GM23248 (cell line): ENCODE data around the gene ZBED4. TPM values are rescaled to one million over a fixed set of nuclear protein-coding genes. Genes with fewer than 3 reads are reported as not detected.

Source experiments
- DNase-seq: peaks from one replicate; pipeline ENCODE4 v3.0.0-alpha.2; 2015
- H2AFZ ChIP-seq: fragments of 200-600 bp; sonication (generic); 2 replicates; pipeline ENCODE4 v1.6.1; 2016; ENCODE audit warnings: antibody characterized with exemption
- H3F3A ChIP-seq: fragments of 200-600 bp; sonication (generic); 2 replicates; pipeline ENCODE4 v1.6.1; 2016; ENCODE audit warnings: mild to moderate bottlenecking, antibody characterized with exemption, mixed run types; ENCODE audit not compliant: insufficient read depth
- H3K27ac ChIP-seq: fragments of 200-600 bp; sonication (generic); 2 replicates; pipeline ENCODE4 v1.5.1; 2016; ENCODE audit warnings: mild to moderate bottlenecking
- H3K27me3 ChIP-seq: fragments of 200-600 bp; sonication (generic); replicated peaks from 2 replicates; pipeline ENCODE4 v1.6.1; 2016; ENCODE audit warnings: mild to moderate bottlenecking; ENCODE audit not compliant: insufficient read depth
- H3K36me3 ChIP-seq: fragments of 200-600 bp; sonication (generic); 2 replicates; pipeline ENCODE4 v1.6.1; 2016; ENCODE audit warnings: low read depth, mild to moderate bottlenecking
- H3K4me1 ChIP-seq: fragments of 200-600 bp; sonication (generic); 2 replicates; pipeline ENCODE4 v1.6.1; 2016; ENCODE audit warnings: mild to moderate bottlenecking; ENCODE audit not compliant: insufficient read depth
- H3K4me2 ChIP-seq: fragments of 200-600 bp; sonication (generic); one replicate; pipeline ENCODE4 v1.6.1; 2016; ENCODE audit warnings: mild to moderate bottlenecking; ENCODE audit not compliant: unreplicated experiment
- H3K4me3 ChIP-seq: fragments of 200-600 bp; sonication (generic); 2 replicates; pipeline ENCODE4 v1.5.1; 2016; ENCODE audit warnings: mild to moderate bottlenecking
- H3K79me2 ChIP-seq: fragments of 200-600 bp; sonication (generic); 2 replicates; pipeline ENCODE4 v1.6.1; 2016; ENCODE audit warnings: mild to moderate bottlenecking; ENCODE audit not compliant: insufficient read depth
- H3K9ac ChIP-seq: fragments of 200-600 bp; sonication (generic); 2 replicates; pipeline ENCODE4 v1.6.1; 2016; ENCODE audit warnings: mild to moderate bottlenecking
- H3K9me2 ChIP-seq: fragments of 200-600 bp; sonication (generic); 2 replicates; pipeline ENCODE4 v1.6.1; 2016; ENCODE audit warnings: mixed run types, mild to moderate bottlenecking, moderate library complexity; ENCODE audit not compliant: insufficient read depth
- H3K9me3 ChIP-seq: fragments of 200-600 bp; sonication (generic); one replicate; pipeline ENCODE4 v1.6.1; 2017; ENCODE audit warnings: low read depth
- H4K20me1 ChIP-seq: fragments of 200-600 bp; sonication (generic); 2 replicates; pipeline ENCODE4 v1.6.0; 2016; ENCODE audit not compliant: insufficient read depth
- EZH2 ChIP-seq: fragments of 200-600 bp; sonication (generic); IDR thresholded peaks from 2 replicates; pipeline ENCODE4 v1.6.1; 2018; ENCODE audit warnings: antibody characterized with exemption, mild to moderate bottlenecking; ENCODE audit not compliant: insufficient read depth, poor library complexity, severe bottlenecking
- EZH2phosphoT487 ChIP-seq: fragments of 200-600 bp; sonication (generic); IDR thresholded peaks from 2 replicates; pipeline ENCODE4 v1.6.1; 2018; ENCODE audit warnings: antibody characterized with exemption, moderate library complexity, mild to moderate bottlenecking, low read depth; ENCODE audit not compliant: insufficient read depth
- WGBS, 2 experiments: methylation state at CpG; one replicate each; pipeline ENCODE4 v1.1.6; 2015 to 2017; ENCODE audit warnings: low lambda C conversion rate in 2 of 2, low coverage in 1 of 2; ENCODE audit errors: missing lambda C conversion rate in 2 of 2; 5-methylcytosine and 5-hydroxymethylcytosine counted together
- in situ Hi-C: fragments of 300-500 bp; cut with MboI; formaldehyde crosslinking; loops from 2 replicates; pipeline ENCODE4 v1.15.0; 2020
- polyA plus RNA-seq: library from polyadenylated mRNA; unstranded; fragments of >200 nt; fragmentation: Nextera tagmentation; extraction: Ambion mirVana; gene quantifications from 2 replicates; pipeline ENCODE4 v1.2.1, GENCODE V29; 2016
- total RNA-seq: library from RNA; depleted of rRNA; stranded (reverse); fragments of >200 nt; shearing (Covaris generic); gene quantifications from 2 replicates; pipeline ENCODE4 v1.2.3, GENCODE V29; 2014

ZBED4 gene
- total and polyA plus RNA-seq, 2 experiments from 2014 or later = 5.0 to 7.7 TPM

DNA sequence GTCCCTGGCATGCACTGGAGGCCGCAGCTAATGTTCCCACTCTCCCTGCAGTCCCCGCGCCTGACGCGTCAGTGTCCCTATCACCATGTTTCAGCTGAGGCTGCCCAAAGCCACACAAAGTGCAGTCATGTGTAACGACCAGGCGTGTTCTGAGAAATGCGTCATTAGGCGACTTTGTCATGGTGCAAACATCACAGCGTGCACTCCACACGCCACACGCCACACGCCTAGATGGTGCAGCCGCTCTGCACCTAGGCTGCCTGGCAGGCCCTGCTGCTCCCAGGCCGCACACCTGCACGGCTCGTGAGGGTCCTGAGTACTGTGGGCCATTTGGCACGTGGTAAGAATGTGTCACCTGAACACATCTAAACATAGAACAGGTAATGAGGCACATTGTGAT, 67.2 kb downstream of the ZBED4 start:
- no peaks in the 10 kb centered on the region for H3K9me3 ChIP-seq
- peaks cover 17% of the 10 kb centered on the region for H3K79me2 ChIP-seq
- TF ChIP-seq EZH2 (no peak), EZH2phosphoT487 (no peak)
- in situ Hi-C loops = no loop called here
- peaks cover 3% of the 10 kb centered on the region; the same call in 1 of the 2 replicates for H3K4me1 ChIP-seq
- no peak overlapping the region for H3K27ac ChIP-seq
- H3K9ac ChIP-seq = no peak overlapping the region
- H3K4me3 ChIP-seq = no peak overlapping the region
- H4K20me1 ChIP-seq = no peaks in the 10 kb centered on the region
- H3F3A ChIP-seq = no peaks in the 10 kb centered on the region
- 97% methylated on average over 18 of the region's 18 CpGs for WGBS, 2 experiments
- no peak for DNase-seq
- H3K9me2 ChIP-seq = no peaks in the 10 kb centered on the region
- no peaks in the 10 kb centered on the region for H3K27me3 ChIP-seq
- no peaks in the 10 kb centered on the region; the same call in 1 of the 2 replicates for H3K36me3 ChIP-seq
- H2AFZ ChIP-seq = no peak overlapping the region
- no peak overlapping the region for H3K4me2 ChIP-seq

- H3K9me2 ChIP-seq = no peaks in the 10 kb centered on the region
- TF ChIP-seq EZH2phosphoT487 (no peak), EZH2 (no peak)
- H3K9me3 ChIP-seq = no peaks in the 10 kb centered on the region
- no peak overlapping the region for H3K27ac ChIP-seq
- in situ Hi-C loops = no loop called here
- no peaks in the 10 kb centered on the region for H3F3A ChIP-seq
- 94 to 96% methylated on average over 35 of the region's 35 CpGs for WGBS, 2 experiments
- no peaks in the 10 kb centered on the region for H4K20me1 ChIP-seq
- H3K36me3 ChIP-seq = no peaks in the 10 kb centered on the region; the same call in 1 of the 2 replicates
- no peak overlapping the region for H2AFZ ChIP-seq
- no peak for DNase-seq
- peaks cover 3% of the 10 kb centered on the region; the same call in 1 of the 2 replicates for H3K4me1 ChIP-seq
- H3K4me2 ChIP-seq = no peak overlapping the region
- H3K9ac ChIP-seq = no peak overlapping the region
- H3K27me3 ChIP-seq = no peaks in the 10 kb centered on the region
- H3K4me3 ChIP-seq = no peak overlapping the region
- peaks cover 12% of the 10 kb centered on the region for H3K79me2 ChIP-seq
Observed at GRCh38 chr22:49921508-49922278, 68.0 kb downstream of the ZBED4 start.

GRCh38 chr22:49922484-49922883, 68.8 kb downstream of the ZBED4 start:
- no peak overlapping the region for H3K4me2 ChIP-seq
- no peaks in the 10 kb centered on the region for H3K9me3 ChIP-seq
- H3K27me3 ChIP-seq = no peaks in the 10 kb centered on the region
- no peak overlapping the region for H3K9ac ChIP-seq
- no peaks in the 10 kb centered on the region for H3K9me2 ChIP-seq
- no peaks in the 10 kb centered on the region; the same call in 1 of the 2 replicates for H3K36me3 ChIP-seq
- no peaks in the 10 kb centered on the region for H3K4me1 ChIP-seq
- no peak for DNase-seq
- in situ Hi-C loops = no loop called here
- H3K79me2 ChIP-seq = peaks cover 5% of the 10 kb centered on the region; the same call in 1 of the 2 replicates
- H2AFZ ChIP-seq = no peak overlapping the region
- no peak overlapping the region for H3K27ac ChIP-seq
- H3F3A ChIP-seq = no peaks in the 10 kb centered on the region
- H3K4me3 ChIP-seq = no peak overlapping the region
- TF ChIP-seq EZH2 (no peak), EZH2phosphoT487 (no peak)
- no peaks in the 10 kb centered on the region for H4K20me1 ChIP-seq
- 80 to 91% methylated on average over 10 to 22 of the region's 22 CpGs for WGBS, 2 experiments

GRCh38 chr22:49922926-49923325, 69.3 kb downstream of the ZBED4 start:
- H2AFZ ChIP-seq = no peak overlapping the region
- in situ Hi-C loops = no loop called here
- WGBS, 2 experiments = 87 to 89% methylated on average over 21 to 25 of the region's 25 CpGs

More at GRCh38 chr22:49922926-49923325, 69.3 kb downstream of the ZBED4 start:
- no peaks in the 10 kb centered on the region for H3K9me3 ChIP-seq
- DNase-seq = no peak
- no peaks in the 10 kb centered on the region for H3K27me3 ChIP-seq
- H3K9me2 ChIP-seq = no peaks in the 10 kb centered on the region
- no peaks in the 10 kb centered on the region for H3K4me1 ChIP-seq
- H3K9ac ChIP-seq = no peak overlapping the region
- H4K20me1 ChIP-seq = no peaks in the 10 kb centered on the region
- H3K4me3 ChIP-seq = no peak overlapping the region
- no peak overlapping the region for H3K27ac ChIP-seq
- H3F3A ChIP-seq = no peaks in the 10 kb centered on the region
- peaks cover under 1% of the 10 kb centered on the region; the same call in 1 of the 2 replicates for H3K79me2 ChIP-seq
- H3K36me3 ChIP-seq = no peaks in the 10 kb centered on the region; the same call in 1 of the 2 replicates
- H3K4me2 ChIP-seq = no peak overlapping the region
- no peak for TF ChIP-seq EZH2
- no peak for TF ChIP-seq EZH2phosphoT487
